Memory B cell (primary cell): Measurements from ENCODE around the gene PCDH19.

ENCODE experiments used
- ATAC-seq: fragments of 150-1000 bp; cut with Tn5 transposase; 2 replicates; pipeline ENCODE4 v1.10.0; 2021; ENCODE audit warnings: low read depth, mild to moderate bottlenecking, moderate library complexity
- DNase-seq, 2 donors: peaks; one replicate each; pipeline ENCODE4 v3.0.0; 2022; ENCODE audit warnings: low spot score in 2 of 2
- H3K27ac Mint-ChIP-seq: one replicate; pipeline ENCODE4 v1.8.0; 2022; ENCODE audit warnings: mild to moderate bottlenecking, moderate library complexity, mixed read lengths
- H3K27me3 Mint-ChIP-seq: one replicate; pipeline ENCODE4 v1.8.0; 2022; ENCODE audit warnings: mixed read lengths
- H3K36me3 Mint-ChIP-seq: one replicate; pipeline ENCODE4 v1.8.0; 2022; ENCODE audit warnings: mild to moderate bottlenecking, mixed read lengths
- H3K4me1 Mint-ChIP-seq: one replicate; pipeline ENCODE4 v1.8.0; 2022; ENCODE audit warnings: mixed read lengths
- H3K4me3 Mint-ChIP-seq: one replicate; pipeline ENCODE4 v1.8.0; 2022; ENCODE audit warnings: mild to moderate bottlenecking, moderate library complexity, mixed read lengths
- H3K9me3 Mint-ChIP-seq: one replicate; pipeline ENCODE4 v1.8.0; 2022; ENCODE audit warnings: mixed read lengths

The PCDH19 gene

GRCh38 chrX:100297728-100298127 is 112.3 kb downstream of the PCDH19 start:
- ATAC-seq (no peak), DNase-seq (no peak)
- H3K4me3 Mint-ChIP-seq = no peak overlapping the region
- no peaks in the 10 kb centered on the region for H3K27me3 Mint-ChIP-seq
- H3K36me3 Mint-ChIP-seq = no peaks in the 10 kb centered on the region
- no peaks in the 10 kb centered on the region for H3K9me3 Mint-ChIP-seq
- H3K27ac Mint-ChIP-seq = no peak overlapping the region
- H3K4me1 Mint-ChIP-seq = no peaks in the 10 kb centered on the region

- no peaks in the 10 kb centered on the region for H3K36me3 Mint-ChIP-seq
- no peaks in the 10 kb centered on the region for H3K9me3 Mint-ChIP-seq
- ATAC-seq (no peak), DNase-seq (no peak)
- no peak overlapping the region for H3K4me3 Mint-ChIP-seq
- no peak overlapping the region for H3K27ac Mint-ChIP-seq
- no peaks in the 10 kb centered on the region for H3K27me3 Mint-ChIP-seq
- H3K4me1 Mint-ChIP-seq = no peaks in the 10 kb centered on the region
Observed at GRCh38 chrX:100296183-100296753, 113.8 kb downstream of the PCDH19 start.

- Mint-ChIP-seq H3K36me3 (no peaks in the 10 kb centered on the region), H3K4me3 (no peak overlapping the region), H3K4me1 (no peaks in the 10 kb centered on the region), H3K27ac (no peak overlapping the region), H3K9me3 (no peaks in the 10 kb centered on the region), H3K27me3 (no peaks in the 10 kb centered on the region)
- ATAC-seq (no peak), DNase-seq (no peak)
Observed at GRCh38 chrX:100294965-100295364, 115.1 kb downstream of the PCDH19 start.

GRCh38 chrX:100289066-100289558 is 121.0 kb downstream of the PCDH19 start:
- Mint-ChIP-seq H3K9me3 (no peaks in the 10 kb centered on the region), H3K4me3 (no peak overlapping the region), H3K27me3 (no peaks in the 10 kb centered on the region), H3K36me3 (no peaks in the 10 kb centered on the region), H3K4me1 (no peaks in the 10 kb centered on the region), H3K27ac (no peak overlapping the region)
- DNase-seq (no peak), ATAC-seq (no peak)

GRCh38 chrX:100277231-100277630 is 132.8 kb downstream of the PCDH19 start:
- DNase-seq (no peak), ATAC-seq (no peak)
- Mint-ChIP-seq H3K9me3 (peaks cover 4% of the 10 kb centered on the region), H3K27me3 (no peaks in the 10 kb centered on the region), H3K4me3 (no peak overlapping the region), H3K4me1 (no peaks in the 10 kb centered on the region), H3K27ac (no peak overlapping the region), H3K36me3 (no peaks in the 10 kb centered on the region)

GRCh38 chrX:100274916-100275315 is 135.2 kb downstream of the PCDH19 start:
- Mint-ChIP-seq H3K27me3 (no peaks in the 10 kb centered on the region), H3K36me3 (no peaks in the 10 kb centered on the region), H3K9me3 (peaks cover 4% of the 10 kb centered on the region), H3K4me3 (no peak overlapping the region), H3K27ac (no peak overlapping the region), H3K4me1 (no peaks in the 10 kb centered on the region)
- ATAC-seq (no peak), DNase-seq (no peak)

- DNase-seq (no peak), ATAC-seq (no peak)
- Mint-ChIP-seq H3K27me3 (no peaks in the 10 kb centered on the region), H3K4me1 (no peaks in the 10 kb centered on the region), H3K4me3 (no peak overlapping the region), H3K36me3 (no peaks in the 10 kb centered on the region), H3K9me3 (peaks cover 2% of the 10 kb centered on the region), H3K27ac (no peak overlapping the region)
Observed at GRCh38 chrX:100265179-100265578, 144.9 kb downstream of the PCDH19 start.

- DNase-seq (no peak), ATAC-seq (no peak)
- Mint-ChIP-seq H3K27me3 (no peaks in the 10 kb centered on the region), H3K9me3 (peaks cover 2% of the 10 kb centered on the region), H3K27ac (no peak overlapping the region), H3K4me3 (no peak overlapping the region), H3K4me1 (no peaks in the 10 kb centered on the region), H3K36me3 (no peaks in the 10 kb centered on the region)
Observed at GRCh38 chrX:100264200-100264599, 145.9 kb downstream of the PCDH19 start.

GRCh38 chrX:100263650-100264049 is 146.4 kb downstream of the PCDH19 start:
- Mint-ChIP-seq H3K27me3 (no peaks in the 10 kb centered on the region), H3K4me3 (no peak overlapping the region), H3K27ac (no peak overlapping the region), H3K9me3 (peaks cover 2% of the 10 kb centered on the region), H3K4me1 (no peaks in the 10 kb centered on the region), H3K36me3 (no peaks in the 10 kb centered on the region)
- DNase-seq = no peak
- ATAC-seq = no peak

GRCh38 chrX:100248885-100249493 is 161.1 kb downstream of the PCDH19 start:
- no peak for ATAC-seq

GRCh38 chrX:100247826-100248225 is 162.2 kb downstream of the PCDH19 start:
- no peak overlapping the region for H3K4me3 Mint-ChIP-seq
- H3K36me3 Mint-ChIP-seq = no peaks in the 10 kb centered on the region
- no peaks in the 10 kb centered on the region for H3K27me3 Mint-ChIP-seq
- no peak for ATAC-seq
- H3K9me3 Mint-ChIP-seq = no peaks in the 10 kb centered on the region
- no peak for DNase-seq
- H3K27ac Mint-ChIP-seq = no peak overlapping the region
- no peaks in the 10 kb centered on the region for H3K4me1 Mint-ChIP-seq

More at GRCh38 chrX:100248885-100249493, 161.1 kb downstream of the PCDH19 start:
- Mint-ChIP-seq H3K27ac (no peak overlapping the region), H3K4me1 (no peaks in the 10 kb centered on the region), H3K4me3 (no peak overlapping the region), H3K9me3 (no peaks in the 10 kb centered on the region), H3K36me3 (no peaks in the 10 kb centered on the region), H3K27me3 (no peaks in the 10 kb centered on the region)
- no peak for DNase-seq

- Mint-ChIP-seq H3K4me1 (no peaks in the 10 kb centered on the region), H3K36me3 (no peaks in the 10 kb centered on the region), H3K27me3 (no peaks in the 10 kb centered on the region), H3K9me3 (no peaks in the 10 kb centered on the region), H3K27ac (no peak overlapping the region), H3K4me3 (no peak overlapping the region)
- ATAC-seq (no peak), DNase-seq (no peak)
Observed at GRCh38 chrX:100244681-100245080, 165.4 kb downstream of the PCDH19 start.
